Endothelial cell of umbilical vein (primary cell): Measurements from ENCODE around the gene C6orf136. TPM values are rescaled to one million over a fixed set of nuclear protein-coding genes. Genes with fewer than 3 reads are reported as not detected.

Source experiments
- BruUV-seq: library from RNA; stranded (reverse); fragments of 400-500 nt; replicated peaks from 2 replicates; lab custom pipeline; 2021; lab: Mats Ljungman, UMichigan
- CTCF ChIA-PET: fragments of 300-600, 350-600 bp; sonication (Branson Sonifier 250); formaldehyde crosslinking; loops from one replicate; lab custom pipeline; 2021; ENCODE audit warnings: antibody characterized with exemption, inconsistent platforms; lab: Charles Lee
- POLR2A ChIA-PET: fragments of 300-600, 350-600 bp; sonication (Branson Sonifier 250); formaldehyde crosslinking; loops from one replicate; lab custom pipeline; 2021; ENCODE audit warnings: antibody characterized with exemption, inconsistent platforms; lab: Charles Lee
- DNase-seq: peaks from one replicate; pipeline ENCODE4 v3.0.0-alpha.2; 2011; ENCODE audit warnings: low read depth, low spot score
- FAIRE-seq: peaks from 2 replicates; lab custom pipeline; 2011; peaks lifted over from hg19 to GRCh38; lab: Jason Lieb, UNC
- H2AFZ ChIP-seq: 2 replicates; pipeline ENCODE4 v1.6.0; 2012; ENCODE audit warnings: low read depth, low read length, control low read depth, inconsistent platforms
- H3K27ac ChIP-seq: 2 replicates; pipeline ENCODE4 v1.5.1; 2011; ENCODE audit warnings: low read depth, mild to moderate bottlenecking, control low read depth, low read length, moderate library complexity; ENCODE audit not compliant: insufficient read depth
- H3K27me3 ChIP-seq, 2 experiments: 2 replicates each; pipeline versions ENCODE4 v1.6.0 to v1.6.1; 2011; ENCODE audit warnings: low read length in 2 of 2, mixed read lengths in 1 of 2; ENCODE audit not compliant: control insufficient read depth in 2 of 2, insufficient read depth in 2 of 2
- H3K36me3 ChIP-seq, 2 experiments: 2 replicates in 1 of 2; 3 replicates in 1 of 2; pipeline ENCODE4 v1.5.1; 2011; ENCODE audit warnings: low read length in 2 of 2, mild to moderate bottlenecking in 1 of 2, moderate library complexity in 1 of 2; ENCODE audit not compliant: control insufficient read depth in 2 of 2, insufficient read depth in 2 of 2; ENCODE audit errors: extremely low read depth in 1 of 2
- H3K4me1 ChIP-seq: 3 replicates; pipeline ENCODE4 v1.5.1; 2011; ENCODE audit warnings: mild to moderate bottlenecking, low read length; ENCODE audit not compliant: control insufficient read depth, insufficient read depth; ENCODE audit errors: extremely low read depth
- H3K4me2 ChIP-seq: 2 replicates; pipeline ENCODE4 v1.6.1; 2011; ENCODE audit warnings: low read length, control low read depth, mixed read lengths; ENCODE audit not compliant: insufficient read depth
- H3K4me3 ChIP-seq, 3 experiments: fragments of 200-600 bp in 1 of 3; sonication (generic), shearing (Covaris generic) in 1 of 3; replicated peaks in 1 of 3; 2 replicates each; pipeline ENCODE4 v1.5.1; 2011 to 2016; ENCODE audit warnings: control low read depth in 3 of 3, low read length in 3 of 3, mild to moderate bottlenecking in 2 of 3, inconsistent platforms in 1 of 3, low read depth in 1 of 3, moderate library complexity in 1 of 3; ENCODE audit not compliant: insufficient read depth in 1 of 3
- H3K79me2 ChIP-seq: 2 replicates; pipeline ENCODE4 v1.6.0; 2012; ENCODE audit warnings: low read length, inconsistent platforms; ENCODE audit not compliant: control insufficient read depth, insufficient read depth
- H3K9ac ChIP-seq: replicated peaks from 2 replicates; pipeline ENCODE3; 2011; ENCODE audit warnings: low read length, control low read depth; ENCODE audit not compliant: insufficient read depth; ENCODE audit errors: extremely low read depth
- H3K9me1 ChIP-seq: replicated peaks from 3 replicates; pipeline ENCODE4 v1.6.0; 2011; ENCODE audit warnings: mild to moderate bottlenecking, low read length; ENCODE audit not compliant: control insufficient read depth, insufficient read depth; ENCODE audit errors: extremely low read depth
- H3K9me3 ChIP-seq: replicated peaks from 2 replicates; pipeline ENCODE4 v1.5.1; 2012; ENCODE audit warnings: low read length, inconsistent platforms; ENCODE audit not compliant: control insufficient read depth, insufficient read depth
- H4K20me1 ChIP-seq: replicated peaks from 2 replicates; pipeline ENCODE3; 2011; ENCODE audit warnings: mild to moderate bottlenecking, low read length; ENCODE audit not compliant: control insufficient read depth, insufficient read depth; ENCODE audit errors: extremely low read depth
- CTCF ChIP-seq, 2 donors: IDR thresholded peaks; 1 replicate in 1 of 2; 2 replicates in 1 of 2; pipeline ENCODE4 v1.5.1; 2011; ENCODE audit warnings: low read length in 2 of 2, mild to moderate bottlenecking in 2 of 2, moderate library complexity in 2 of 2, control low read depth in 1 of 2, inconsistent platforms in 1 of 2, low read depth in 1 of 2; ENCODE audit not compliant: insufficient read depth in 1 of 2; ENCODE audit errors: extremely low read depth in 1 of 2
- EZH2 ChIP-seq: IDR thresholded peaks from 2 replicates; pipeline ENCODE4 v1.6.1; 2012; ENCODE audit warnings: borderline replicate concordance, low read depth, mild to moderate bottlenecking, moderate library complexity, low read length, inconsistent platforms; ENCODE audit not compliant: severe bottlenecking
- FOS ChIP-seq: IDR thresholded peaks from 2 replicates; pipeline ENCODE4 v1.6.1; 2011; ENCODE audit warnings: mild to moderate bottlenecking, low read length, moderate library complexity, borderline replicate concordance; ENCODE audit not compliant: insufficient read depth
- GATA2 ChIP-seq: IDR thresholded peaks from 2 replicates; pipeline ENCODE4 v1.7.0; 2011; ENCODE audit warnings: low read depth, mild to moderate bottlenecking, moderate library complexity, mixed read lengths, low read length; ENCODE audit not compliant: insufficient read length, insufficient read depth
- JUN ChIP-seq: IDR thresholded peaks from 2 replicates; pipeline ENCODE4 v1.6.1; 2011; ENCODE audit warnings: borderline replicate concordance, low read depth; ENCODE audit not compliant: insufficient read length, insufficient read depth
- MAX ChIP-seq: IDR thresholded peaks from 2 replicates; pipeline ENCODE4 v1.6.1; 2011; ENCODE audit not compliant: insufficient read depth, insufficient read length
- MYC ChIP-seq: IDR thresholded peaks from one replicate; pipeline ENCODE4 v1.6.1; 2011; ENCODE audit warnings: mild to moderate bottlenecking, low read depth, low read length
- POLR2A ChIP-seq: IDR thresholded peaks from 2 replicates; pipeline ENCODE4 v1.6.1; 2012; ENCODE audit warnings: low read depth, mild to moderate bottlenecking, control low read depth, low read length
- POLR2AphosphoS5 ChIP-seq: IDR thresholded peaks from 2 replicates; pipeline ENCODE4 v1.6.1; 2012; ENCODE audit warnings: low read depth, mild to moderate bottlenecking, control low read depth, low read length, moderate library complexity; ENCODE audit not compliant: insufficient read depth
- dilution Hi-C: fragments of 300-500 bp; cut with MboI; formaldehyde crosslinking; loops from one replicate; pipeline ENCODE4 v1.15.0; 2019; ENCODE audit warnings: low sequenced_read_pairs; ENCODE audit not compliant: extremely low pct_ligation_motif_present
- intact Hi-C: fragments of 100-400 bp; cut with micrococcal nuclease; formaldehyde crosslinking; loops from one replicate; pipeline ENCODE4 v1.10.0; 2022
- polyA plus RNA-seq, 4 experiments: library from polyadenylated mRNA; depleted of rRNA in 3 of 4; stranded (reverse) in 3 of 4; unstranded in 1 of 4; fragments of >200 nt; gene quantifications; 2 replicates each; pipeline versions ENCODE4 v1.2.1 to v1.2.3, GENCODE V29; 2011 to 2012; ENCODE audit warnings: missing spikeins in 1 of 4
- total RNA-seq: library from RNA; stranded (reverse); gene quantifications from 2 replicates; pipeline ENCODE4 v1.2.3, GENCODE V29; 2021

Gene C6orf136
- total and polyA plus RNA-seq, 2 donors (not counting 3 experiments of a cell fraction or from before 2014, with no cell fraction given), result 19.1 to 21.0 TPM

GRCh38 chr6:30617565-30618269 lies 29.2 kb upstream of the C6orf136 start, which contains the start of gene MRPS18B:
MRPS18B (plus strand) TSS chr6:30617840; CDS start chr6:30617866, 26 bp downstream.
- intact Hi-C loops, result loop anchor here (1.0 kb wide), 4 partner anchors 30 to 100 kb away; partner anchors contain the start of genes ABCF1, C6orf136, GNL1 and MDC1
- ChIA-PET POLR2A (interaction anchor here (0.7 kb wide), 2 partner anchors 13 to 20 kb away, joined by 3 to 8 read pairs; no protein-coding TSS in a partner anchor), CTCF (interaction anchor here (0.7 to 1.6 kb wide), 4 partner anchors 48 to 113 kb away, joined by 3 to 17 read pairs (median 4); no protein-coding TSS in a partner anchor)
- Histone ChIP-seq H3K79me2 (peaks cover 35% of the 10 kb centered on the region), H4K20me1 (no peaks in the 10 kb centered on the region), H3K36me3 (peaks cover 5 to 10% of the 10 kb centered on the region in 2 experiments), H3K27me3 (no peaks in the 10 kb centered on the region), H2AFZ (peak within 1 kb of the TSS; percentile 67), H3K4me3 (peak within 1 kb of the TSS; percentile 51 to 84 (median 73)), H3K9me1 (no peaks in the 10 kb centered on the region), H3K4me2 (peak within 1 kb of the TSS; percentile 99), H3K4me1 (peaks cover 20% of the 10 kb centered on the region), H3K9ac (peak within 1 kb of the TSS; percentile 99), H3K9me3 (no peaks in the 10 kb centered on the region), H3K27ac (peak within 1 kb of the TSS; percentile 96)
- no peak for TF ChIP-seq FOS
- peak; percentile 62 for TF ChIP-seq MYC
- no peak for TF ChIP-seq JUN
- TF ChIP-seq EZH2, result no peak
- peak; percentile 81 for TF ChIP-seq MAX
- TF ChIP-seq CTCF (IDR thresholded peaks at IDR 0.05; ENCODE audit: extremely low read depth in 1 of 2, insufficient read depth in 1 of 2, low read depth in 1 of 2, low read length in 2 of 2), result no peak
- peak; percentile 95 for TF ChIP-seq POLR2A
- TF ChIP-seq GATA2, result no peak
- TF ChIP-seq POLR2AphosphoS5, result peak; percentile 86
- FAIRE-seq (no peak), DNase-seq (peak; percentile 99)
- BruUV-seq, result TSS peak; percentile 68
- dilution Hi-C loops, result no loop called here
